GM21526 (cell line): ENCODE measurements around the gene KANSL1.
"Not testable (repeated sequence)": the region's sequence is repeated elsewhere in the genome, so short reads cannot be mapped to it uniquely, and the experiment has no call there.

ENCODE experiments used
- ATAC-seq: cut with Tn5 transposase; IDR thresholded peaks from one replicate; pipeline ENCODE4 v1.9.1; 2021; ENCODE audit warnings: moderate library complexity; ENCODE audit not compliant: unreplicated experiment, low FRiP score

Gene KANSL1

DNA sequence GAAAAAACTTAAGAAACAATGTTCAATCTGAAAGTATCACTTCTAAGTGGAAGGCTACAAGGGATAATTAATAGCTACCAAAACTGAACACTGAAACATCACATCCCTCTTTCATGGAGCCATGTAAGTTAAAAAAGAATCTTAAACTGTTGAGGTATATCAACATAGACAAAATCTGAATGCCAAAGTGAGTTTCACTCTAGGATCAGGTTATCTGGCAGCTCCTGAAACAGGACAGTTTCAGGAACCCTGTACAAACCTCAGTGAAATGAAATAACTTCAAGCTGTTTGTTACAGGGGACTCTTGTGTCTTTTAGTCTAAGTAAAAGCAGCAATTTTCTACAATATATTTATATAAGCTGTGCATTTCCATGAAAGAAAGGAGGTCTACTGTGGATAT, 73.2 kb downstream of the KANSL1 start:
- no peak for ATAC-seq

DNA sequence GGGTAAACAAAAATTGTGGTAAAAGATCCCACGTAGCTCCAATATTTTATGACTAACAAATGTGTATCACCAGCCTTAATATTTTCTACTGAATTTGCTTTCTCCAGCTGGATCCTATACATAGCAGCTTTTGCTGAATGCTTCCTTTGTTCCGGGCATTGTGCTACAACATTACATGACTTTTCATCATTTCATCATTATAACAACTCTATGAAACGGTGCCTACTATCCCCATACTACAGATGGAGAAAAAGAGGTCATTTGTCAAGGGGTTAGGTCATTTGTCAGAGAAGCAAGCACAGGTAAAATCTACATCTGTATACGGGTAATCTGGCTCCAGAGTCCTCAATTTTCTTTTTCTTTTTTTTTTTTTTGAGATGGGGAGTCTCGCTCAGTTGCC, 74.3 kb downstream of the KANSL1 start:
- no peak for ATAC-seq

DNA sequence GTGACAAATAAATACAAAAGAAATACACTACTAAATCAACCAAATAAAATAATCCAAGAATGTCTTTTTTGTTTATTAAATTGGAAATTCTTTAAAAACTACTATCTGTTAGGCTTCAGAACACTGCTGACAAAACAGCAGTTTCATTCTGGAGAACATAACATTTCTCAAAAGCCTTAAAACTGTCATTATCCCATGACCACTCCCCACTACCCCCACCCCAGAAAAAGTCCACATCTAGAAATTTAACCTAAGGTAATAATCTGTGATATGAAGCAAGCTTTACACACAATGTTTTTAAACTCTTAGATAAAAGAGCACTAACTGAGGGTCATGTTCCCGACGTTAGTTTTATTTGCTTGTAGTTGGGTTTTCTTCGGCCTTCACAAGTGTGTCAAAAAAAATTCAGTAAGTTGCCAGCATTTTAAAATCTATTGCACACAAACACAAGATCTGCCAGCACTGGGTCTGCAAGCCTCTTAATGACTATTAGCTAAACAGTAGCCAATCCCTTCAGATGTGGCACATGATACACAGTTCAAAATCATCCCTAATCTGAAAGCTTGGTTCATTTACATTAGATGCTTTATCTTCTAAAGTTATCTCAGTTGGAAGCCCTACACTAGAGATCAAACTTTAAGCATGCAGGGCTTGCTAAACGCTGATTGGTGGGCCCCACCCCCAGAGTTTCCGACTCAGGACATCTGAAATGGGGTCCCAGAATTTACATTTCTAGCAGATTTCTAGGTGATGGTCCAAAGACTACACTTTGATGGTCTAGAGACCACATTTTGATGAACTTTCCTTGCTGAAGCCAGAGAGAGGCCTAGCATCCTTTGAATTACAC, 75.2 kb downstream of the KANSL1 start:
- ATAC-seq: no peak

DNA sequence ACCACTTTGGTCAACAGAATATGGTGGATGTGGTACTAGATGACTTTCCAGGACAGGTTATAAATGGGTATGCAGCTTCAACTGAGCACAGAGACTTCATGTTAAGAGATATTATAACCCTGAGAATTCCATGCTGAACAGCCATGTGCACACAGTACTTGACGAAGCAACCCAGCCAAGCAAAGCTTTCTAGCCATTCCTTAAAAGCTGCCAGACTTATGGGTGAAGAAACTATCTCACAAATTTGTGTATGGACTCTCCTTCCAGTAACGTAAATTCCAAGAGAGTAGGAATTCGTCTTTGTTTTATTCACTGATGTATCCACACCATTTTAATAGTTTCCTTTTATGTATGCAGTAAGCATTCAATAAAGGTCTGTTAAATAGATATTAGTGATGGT, 76.1 kb downstream of the KANSL1 start:
- ATAC-seq: no peak

DNA sequence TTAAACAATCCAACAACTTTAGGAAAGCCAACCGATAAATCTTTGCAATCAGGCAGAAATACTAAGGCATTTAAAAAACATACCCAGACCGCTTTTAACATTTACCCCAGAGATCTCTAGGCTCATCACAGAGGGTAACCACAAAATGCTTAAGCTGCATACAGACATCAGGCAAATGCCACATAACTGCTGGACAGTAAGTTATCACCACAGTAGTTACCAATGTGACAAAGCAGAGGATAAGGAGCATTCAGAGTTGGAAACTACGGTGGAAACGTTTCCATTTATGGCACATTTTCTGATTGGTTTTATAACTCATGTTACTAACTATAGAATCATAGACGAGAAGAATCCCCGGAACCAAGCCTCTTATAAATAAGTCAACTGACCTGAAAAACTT, 77.5 kb downstream of the KANSL1 start:
- ATAC-seq: no peak

DNA sequence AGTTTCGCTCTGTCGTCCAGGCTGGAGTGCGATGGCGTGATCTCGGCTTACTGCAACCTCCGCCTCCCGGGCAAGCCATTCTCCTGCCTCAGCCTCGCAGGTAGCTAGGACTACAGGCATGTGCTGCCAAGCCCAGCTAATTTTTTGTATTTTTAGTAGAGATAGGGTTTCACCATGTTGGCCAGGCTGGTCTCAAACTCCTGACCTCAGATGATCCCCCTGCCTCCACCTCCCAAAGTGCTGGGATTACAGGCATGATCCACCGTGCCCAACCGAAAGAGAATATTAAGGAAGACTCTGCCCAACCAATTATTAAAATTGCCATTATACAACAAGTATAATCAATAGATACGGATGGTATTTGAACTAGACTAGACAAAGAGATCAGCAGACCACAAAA, 82.0 kb downstream of the KANSL1 start:
- ATAC-seq: not testable (repeated sequence)

DNA sequence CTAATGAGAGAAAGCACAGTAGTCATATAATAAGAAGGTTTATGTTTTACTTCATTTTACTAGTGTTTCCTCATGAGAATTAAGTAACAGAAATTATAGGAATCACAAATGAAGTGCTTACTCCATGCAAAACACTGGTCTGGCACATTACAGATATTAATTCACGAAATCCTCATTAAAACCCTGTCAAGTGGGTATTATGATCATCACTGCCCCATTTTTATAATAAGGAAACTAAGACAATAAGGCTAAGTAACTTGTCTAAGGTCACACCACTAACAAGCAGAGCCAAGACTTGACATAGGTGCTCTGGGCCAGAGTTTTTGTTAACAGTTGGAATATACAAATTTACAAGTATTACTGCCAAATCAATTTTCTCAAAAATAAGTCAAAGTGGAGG, 83.0 kb downstream of the KANSL1 start:
- ATAC-seq: no peak

DNA sequence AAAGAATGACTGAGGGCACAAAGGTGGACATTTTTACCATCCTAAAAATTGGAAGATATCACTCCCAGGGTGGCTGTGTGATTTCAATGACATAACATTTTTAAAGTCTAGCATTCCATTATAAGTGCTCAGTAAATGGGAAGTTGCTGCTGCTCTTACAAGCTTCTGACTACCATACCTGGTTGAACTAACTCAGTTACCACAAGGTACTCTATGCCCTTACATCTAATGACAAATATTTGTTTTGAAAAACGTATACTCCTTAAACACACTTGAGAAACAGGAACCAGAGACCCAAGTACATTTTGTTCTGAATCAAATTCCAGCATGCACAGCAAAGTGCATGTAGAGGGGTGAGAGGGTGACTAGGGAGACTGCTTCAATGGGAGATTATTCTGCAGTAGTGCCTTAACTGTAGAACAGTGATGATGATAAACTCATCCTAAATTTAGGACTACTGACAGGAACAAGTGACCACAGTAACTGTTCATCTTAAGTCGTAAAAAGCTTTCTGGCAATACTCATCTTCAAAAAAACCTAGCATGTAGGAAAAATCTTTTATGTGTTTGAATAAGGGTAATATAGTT, 83.5 kb downstream of the KANSL1 start:
- ATAC-seq: no peak

DNA sequence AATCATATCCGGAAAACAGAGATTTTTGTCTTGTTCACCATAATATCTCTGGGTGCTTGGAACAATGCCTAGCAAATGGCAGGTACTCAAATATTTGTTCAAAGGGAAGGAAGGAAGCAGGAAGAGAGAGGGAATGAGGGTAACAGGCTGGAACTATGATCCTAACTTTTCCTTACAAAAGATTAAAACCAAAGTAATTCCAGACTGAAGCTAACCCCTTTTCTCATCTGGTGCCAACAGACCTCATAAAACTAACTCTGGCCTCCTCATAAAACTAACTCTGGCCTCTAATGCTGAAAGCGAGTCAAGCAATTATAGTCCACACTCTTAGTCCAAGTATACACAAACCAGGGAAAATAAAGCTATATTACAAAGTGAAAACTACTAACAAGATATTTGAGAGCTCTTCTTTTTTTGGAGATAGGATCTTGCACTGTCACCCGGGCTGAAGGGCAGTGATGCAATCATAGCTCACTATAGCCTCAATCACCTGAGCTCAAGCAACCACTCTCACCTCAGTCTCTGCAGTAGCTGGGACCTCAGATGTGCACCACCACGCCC, 84.6 kb downstream of the KANSL1 start:
- ATAC-seq: no peak

DNA sequence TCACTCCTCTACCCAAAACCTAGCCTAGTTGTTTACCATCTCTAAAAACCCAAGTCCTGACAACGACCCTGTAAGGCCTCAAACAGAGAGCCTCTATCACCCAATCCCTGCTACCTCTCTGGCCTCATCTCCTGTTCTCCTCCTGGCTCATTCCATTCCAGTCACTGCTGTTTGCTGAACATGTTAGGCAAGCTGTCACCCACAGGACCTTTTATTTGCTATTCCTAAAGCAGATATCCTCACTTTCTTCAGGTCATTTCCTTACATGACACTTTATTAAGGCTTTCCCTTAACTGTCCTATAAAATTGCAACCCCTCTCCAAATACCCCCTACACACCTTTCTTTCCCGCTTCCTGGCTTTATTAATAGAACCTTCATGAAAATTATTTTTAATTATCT, 85.1 kb downstream of the KANSL1 start:
- ATAC-seq: no peak

DNA sequence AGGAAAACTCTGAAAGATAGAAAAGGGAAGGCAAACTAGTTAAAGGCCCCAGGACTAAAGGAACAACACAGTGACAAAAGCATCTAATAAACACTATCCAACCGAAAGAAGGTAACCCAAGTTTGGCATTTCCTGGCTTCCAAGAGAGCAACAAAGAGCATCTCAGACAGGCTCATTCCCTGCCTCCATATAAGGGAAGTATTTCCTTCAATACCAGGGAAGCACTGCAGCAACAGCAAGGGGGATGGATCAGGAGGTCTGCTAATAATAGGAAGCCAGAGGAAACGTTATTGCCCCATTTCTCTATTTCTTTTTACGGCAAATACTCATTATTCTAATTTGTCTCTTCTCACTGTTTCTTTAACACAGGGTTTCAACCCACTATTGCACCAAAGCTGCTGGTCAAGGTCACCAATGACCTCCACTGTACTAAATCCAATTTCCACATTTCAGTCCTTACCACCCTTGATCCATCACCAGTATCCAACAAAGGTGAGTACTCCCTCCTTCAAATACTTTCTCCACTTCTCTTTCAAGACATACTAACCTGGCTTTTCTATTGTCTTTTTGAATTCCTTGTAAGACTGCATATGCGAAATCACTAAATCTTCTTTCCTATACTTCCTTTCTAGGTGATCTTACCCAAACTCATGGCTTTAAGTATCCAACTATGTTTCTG, 86.1 kb downstream of the KANSL1 start:
- no peak for ATAC-seq

DNA sequence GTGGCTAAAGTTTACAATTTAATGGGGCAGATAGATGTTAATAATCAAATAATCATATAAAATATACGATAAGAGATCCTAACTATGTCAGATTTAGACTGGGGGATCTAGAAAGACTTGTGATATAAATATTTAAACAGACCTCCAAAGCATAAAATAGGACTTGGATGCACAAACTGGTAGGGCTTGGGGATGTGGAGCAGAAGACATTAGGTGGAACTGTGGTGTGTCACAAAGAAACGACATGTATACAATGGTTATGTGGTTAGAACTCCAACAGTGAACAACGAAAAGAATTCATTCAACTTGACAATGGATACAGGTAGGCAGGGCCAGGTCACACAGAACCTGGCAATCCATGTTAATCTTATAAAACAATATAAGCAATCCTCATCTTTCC, 90.4 kb downstream of the KANSL1 start:
- ATAC-seq: not testable (repeated sequence)

DNA sequence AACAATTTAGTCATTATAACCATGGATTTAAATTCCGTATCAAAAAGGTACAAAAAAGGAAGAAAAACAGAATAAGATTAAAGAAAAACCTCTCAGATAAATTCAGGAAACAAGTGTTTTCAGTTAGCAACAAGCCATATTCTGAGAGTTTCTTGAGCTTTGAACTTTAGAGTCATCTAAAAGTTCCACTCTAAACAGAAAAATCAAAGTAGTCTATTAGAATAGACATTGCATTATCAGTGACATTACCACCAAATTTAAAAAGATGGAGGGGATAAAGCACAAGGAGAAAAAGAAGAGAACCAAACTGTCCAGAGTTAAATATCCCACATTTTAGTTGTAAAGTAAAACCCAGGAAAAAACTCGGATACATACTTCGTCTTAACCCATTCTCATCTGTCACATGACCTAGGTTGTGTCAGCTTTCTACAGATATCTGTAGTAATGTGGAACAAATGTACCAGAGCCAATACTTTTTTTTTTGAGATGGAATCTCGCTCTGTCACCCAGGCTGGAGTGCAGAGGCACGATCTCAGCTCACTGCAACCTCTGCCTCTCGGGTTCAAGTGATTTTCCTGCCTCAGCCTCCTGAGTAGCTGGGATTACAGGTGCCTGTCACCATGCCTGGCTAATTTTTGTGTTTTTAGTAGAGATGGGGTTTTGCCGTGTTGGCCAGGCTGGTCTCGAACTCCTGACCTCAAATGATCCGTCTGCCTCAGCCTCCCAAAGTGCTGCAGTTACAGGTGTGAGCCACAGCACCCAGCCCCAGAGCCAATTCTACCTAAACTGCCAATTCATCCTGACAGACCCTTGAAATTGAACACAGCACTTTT, 91.2 kb downstream of the KANSL1 start:
- ATAC-seq: not testable (repeated sequence)

DNA sequence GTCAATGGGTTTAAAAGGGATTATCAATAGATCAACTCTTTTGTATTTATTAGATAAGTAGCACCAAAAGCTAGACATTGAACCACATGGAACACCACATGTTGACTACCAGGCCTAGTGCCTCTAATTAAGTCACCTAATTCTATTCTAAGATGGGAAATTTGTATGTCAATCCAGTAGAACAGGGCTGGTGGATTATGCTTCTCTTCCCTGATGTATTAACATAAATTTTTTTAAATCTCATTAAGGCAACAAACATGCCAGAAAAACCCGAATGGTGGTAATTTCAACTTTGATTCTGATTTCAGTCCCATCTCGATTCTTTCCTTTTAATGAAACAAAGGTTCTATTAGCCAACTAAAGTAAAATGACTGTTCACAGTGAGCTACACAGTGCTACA, 92.6 kb downstream of the KANSL1 start:
- no peak for ATAC-seq

DNA sequence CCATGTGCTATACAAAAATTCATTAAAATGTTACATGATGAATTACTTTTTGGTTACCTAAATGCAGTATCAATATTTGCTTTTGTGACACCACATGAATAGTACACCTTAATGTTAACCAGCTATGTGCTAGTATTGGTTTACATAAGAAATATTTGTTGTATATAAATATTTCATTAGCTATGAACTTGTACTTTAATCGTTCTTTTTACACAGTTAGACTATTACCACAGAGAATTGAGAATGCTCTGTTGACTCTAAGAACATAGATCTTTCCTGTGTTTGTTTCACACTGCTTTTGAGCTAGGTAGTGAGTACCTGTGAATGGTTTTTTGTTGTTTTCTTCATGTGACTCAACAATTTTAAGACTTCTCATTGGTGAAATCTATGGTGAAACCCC, 93.4 kb downstream of the KANSL1 start:
- no peak for ATAC-seq

DNA sequence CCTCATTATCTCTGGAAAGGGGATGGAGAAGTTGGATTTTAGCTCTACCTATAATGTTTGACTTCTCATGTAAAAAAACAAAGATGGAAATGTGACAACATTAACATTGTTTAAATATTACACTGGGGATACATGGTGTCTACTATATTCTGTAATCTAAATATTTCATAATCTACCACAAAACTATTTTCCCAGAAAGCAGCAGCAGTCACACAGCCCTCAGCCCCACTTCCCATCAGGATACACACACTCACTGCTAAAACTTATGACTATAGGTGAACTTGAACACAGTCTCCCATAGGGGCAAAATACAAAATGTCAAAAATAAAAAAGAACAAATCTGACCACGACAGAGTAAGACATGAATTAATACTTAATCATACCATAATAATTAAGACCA, 95.7 kb downstream of the KANSL1 start:
- ATAC-seq: no peak

DNA sequence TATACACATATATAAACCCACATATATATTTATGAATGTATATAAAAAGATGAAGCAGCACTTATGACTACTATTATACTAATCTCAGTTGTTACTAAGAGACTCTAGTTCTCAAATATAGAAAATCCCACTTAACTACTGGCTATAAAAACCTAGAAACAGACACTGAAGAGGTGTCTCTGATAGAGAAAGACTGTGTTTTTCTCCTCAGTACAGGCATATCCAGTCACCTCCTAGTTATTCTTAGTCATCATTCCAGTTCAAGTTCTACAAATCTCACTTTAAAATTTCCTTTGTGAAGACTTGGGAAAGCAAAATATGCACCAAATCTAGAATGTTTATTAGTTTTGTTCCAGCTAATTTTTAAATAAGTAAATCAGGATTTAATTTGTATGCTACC, 100.2 kb downstream of the KANSL1 start:
- no peak for ATAC-seq

DNA sequence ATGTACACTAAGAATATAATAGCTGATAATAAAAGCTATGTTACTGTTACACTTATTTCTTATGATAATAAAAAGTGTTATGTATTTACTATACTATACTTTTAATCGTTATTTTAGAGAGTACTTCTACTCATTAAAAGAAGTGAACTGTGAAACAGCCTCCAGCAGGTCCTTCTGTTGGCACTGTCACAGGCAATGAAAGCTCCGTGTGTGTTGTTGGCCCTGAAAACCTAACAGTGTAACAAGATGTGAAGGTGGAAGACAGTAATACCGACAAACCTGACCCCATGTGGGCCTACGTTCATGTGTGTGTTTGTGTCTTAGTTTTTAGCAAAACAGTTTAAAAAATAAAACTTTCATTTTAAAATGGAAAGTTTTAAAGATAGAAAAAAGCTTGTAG, 102.4 kb downstream of the KANSL1 start:
- ATAC-seq: no peak

DNA sequence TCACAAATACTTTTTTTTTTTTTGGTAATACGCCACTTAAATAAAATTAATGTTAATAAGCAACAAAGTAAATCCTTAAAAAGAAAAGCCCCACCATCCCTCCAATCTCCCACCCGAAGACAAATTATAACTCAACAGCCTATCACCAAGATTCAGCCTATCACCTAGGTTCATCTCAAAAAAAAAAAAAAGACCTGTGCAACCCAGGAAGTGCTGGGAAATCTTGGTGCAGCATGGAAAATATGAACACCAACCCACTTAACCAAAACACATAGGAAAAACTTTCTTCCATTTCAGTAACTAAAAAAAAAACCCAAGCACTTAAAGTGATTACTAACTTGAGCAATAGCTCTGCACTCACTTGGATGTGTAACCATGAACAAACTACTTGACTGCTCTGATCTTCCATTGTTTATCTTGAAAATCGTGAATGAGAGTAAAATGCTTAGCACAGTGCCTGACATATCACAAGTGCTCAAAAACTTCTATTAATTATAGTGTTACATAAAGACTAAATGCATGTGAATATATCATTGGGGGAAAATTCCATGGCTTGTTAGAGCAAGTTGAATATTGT, 103.8 kb downstream of the KANSL1 start:
- ATAC-seq: no peak

DNA sequence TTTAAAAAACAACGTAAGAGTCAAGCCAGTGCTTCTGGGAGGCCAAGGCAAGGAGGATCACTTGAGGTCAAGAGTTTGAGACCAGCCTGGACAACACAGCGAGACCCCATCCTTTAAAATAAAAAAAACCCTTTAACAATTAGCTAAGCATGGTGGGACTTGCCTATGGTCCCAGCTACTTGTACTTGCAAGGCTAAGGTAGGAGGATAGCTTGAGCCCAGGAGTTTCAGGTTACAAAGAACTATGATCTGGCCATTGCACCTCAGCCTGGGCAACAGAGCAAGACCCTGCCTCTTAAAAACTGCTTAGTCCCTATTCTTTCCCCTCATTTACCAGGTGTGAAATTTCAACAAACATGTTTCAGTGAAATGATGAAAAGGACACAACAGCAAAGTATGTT, 104.6 kb downstream of the KANSL1 start:
- ATAC-seq: no peak
